Liver (tissue), 3 donors: ENCODE measurements around the gene ACOT9.

Source experiments
- ATF3 ChIP-seq: IDR thresholded peaks from 2 replicates; pipeline ENCODE4 v1.6.1; 2016; ENCODE audit warnings: antibody characterized with exemption
- CTCF ChIP-seq: fragments of 150-350 bp; IDR thresholded peaks from 2 replicates; pipeline ENCODE4 v1.5.1; 2017; ENCODE audit warnings: improper control_type of control experiment, low read depth, low read length; ENCODE audit not compliant: missing input control
- FOXA1 ChIP-seq: IDR thresholded peaks from 2 replicates; pipeline ENCODE4 v1.6.1; 2016; ENCODE audit warnings: antibody characterized with exemption
- GABPA ChIP-seq, 2 donors: IDR thresholded peaks in 1 of 2; conservative IDR thresholded peaks in 1 of 2; 2 replicates each; pipeline ENCODE4 v1.6.1; 2016; ENCODE audit warnings: antibody characterized with exemption in 2 of 2, mild to moderate bottlenecking in 1 of 2, moderate library complexity in 1 of 2
- HNF4G ChIP-seq: IDR thresholded peaks from 2 replicates; pipeline ENCODE4 v1.6.1; 2016; ENCODE audit warnings: antibody characterized with exemption
- JUND ChIP-seq, 2 donors: IDR thresholded peaks; 2 replicates each; pipeline ENCODE4 v1.6.1; 2016; ENCODE audit warnings: antibody characterized with exemption in 2 of 2
- NR2F2 ChIP-seq: IDR thresholded peaks from 2 replicates; pipeline ENCODE4 v1.6.1; 2016; ENCODE audit warnings: antibody characterized with exemption
- RAD21 ChIP-seq, 2 donors: IDR thresholded peaks; 2 replicates each; pipeline ENCODE4 v1.6.1; 2016; ENCODE audit warnings: antibody characterized with exemption in 2 of 2, mild to moderate bottlenecking in 2 of 2
- REST ChIP-seq: IDR thresholded peaks from 2 replicates; pipeline ENCODE4 v1.6.1; 2016; ENCODE audit warnings: antibody characterized with exemption, mild to moderate bottlenecking
- RXRA ChIP-seq, 2 donors: IDR thresholded peaks; 2 replicates each; pipeline ENCODE4 v1.6.1; 2017 to 2018; ENCODE audit warnings: antibody characterized with exemption in 2 of 2, mild to moderate bottlenecking in 1 of 2
- SP1 ChIP-seq: IDR thresholded peaks from 2 replicates; pipeline ENCODE4 v1.6.1; 2018; ENCODE audit warnings: antibody characterized with exemption, mild to moderate bottlenecking
- TAF1 ChIP-seq: conservative IDR thresholded peaks from 2 replicates; pipeline ENCODE4 v1.6.1; 2016; ENCODE audit warnings: antibody characterized with exemption, mild to moderate bottlenecking
- YY1 ChIP-seq: IDR thresholded peaks from 2 replicates; pipeline ENCODE4 v1.6.1; 2016; ENCODE audit warnings: antibody characterized with exemption, mild to moderate bottlenecking
- ZBTB33 ChIP-seq: IDR thresholded peaks from 2 replicates; pipeline ENCODE4 v1.6.1; 2016; ENCODE audit warnings: antibody characterized with exemption
- donor health status: healthy.
- donor health status: healthy.

- TF ChIP-seq CTCF = no peak
- TF ChIP-seq ZBTB33 = no peak
- TF ChIP-seq ATF3 = no peak
- no peak for TF ChIP-seq HNF4G
- no peak for TF ChIP-seq RXRA (IDR thresholded peaks at IDR 0.05)
- no peak for TF ChIP-seq TAF1
- TF ChIP-seq JUND (IDR thresholded peaks at IDR 0.05) = no peak
- no peak for TF ChIP-seq NR2F2
- no peak for TF ChIP-seq YY1
- TF ChIP-seq GABPA (IDR thresholded peaks at IDR 0.05 in 1 of 2, conservative IDR thresholded peaks at IDR 0.05 in 1 of 2) = no peak
- no peak for TF ChIP-seq REST
- no peak for TF ChIP-seq FOXA1
- no peak for TF ChIP-seq RAD21 (IDR thresholded peaks at IDR 0.05)
- TF ChIP-seq SP1 = no peak
These were observed 81.4 kb downstream of the ACOT9 start for GRCh38 chrX:23661671-23662070.
